Fibroblast of pulmonary artery (primary cell): ENCODE measurements around the gene NHERF2.

Source experiments
- DNase-seq: peaks from one replicate; pipeline ENCODE4 v3.0.0-alpha.2; 2010; ENCODE audit warnings: low read depth
- H3K4me3 ChIP-seq: replicated peaks from 2 replicates; pipeline ENCODE4 v1.5.1; 2011; ENCODE audit warnings: low read depth, mild to moderate bottlenecking, control low read depth, low read length, moderate library complexity
- TF ChIP-seq, protein P1 (sequence below): IDR thresholded peaks from 2 replicates; pipeline ENCODE4 v1.5.1; 2011; ENCODE audit warnings: mild to moderate bottlenecking, control low read depth, low read length, inconsistent platforms; ENCODE audit errors: missing control alignments

NHERF2 gene

DNA sequence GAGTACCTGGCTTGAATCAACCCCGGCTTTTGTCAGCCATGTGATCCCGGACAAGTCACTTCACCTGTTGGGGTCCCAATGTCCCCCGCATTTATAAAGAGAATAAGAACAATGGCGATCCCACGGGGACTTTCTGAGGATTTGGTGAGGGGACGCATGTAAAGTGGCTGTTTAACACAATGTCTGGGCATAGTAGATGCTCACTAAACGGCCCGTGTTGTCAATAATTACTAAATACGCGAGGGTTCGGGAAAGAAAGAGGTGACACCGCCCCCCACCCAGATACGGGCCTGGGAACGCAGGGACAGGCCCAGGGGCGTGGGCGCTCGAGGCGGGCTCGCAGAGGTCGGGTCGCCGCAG is 35.1 kb upstream of the NHERF2 start:
- no peak for DNase-seq
- TF ChIP-seq, protein P1, sequence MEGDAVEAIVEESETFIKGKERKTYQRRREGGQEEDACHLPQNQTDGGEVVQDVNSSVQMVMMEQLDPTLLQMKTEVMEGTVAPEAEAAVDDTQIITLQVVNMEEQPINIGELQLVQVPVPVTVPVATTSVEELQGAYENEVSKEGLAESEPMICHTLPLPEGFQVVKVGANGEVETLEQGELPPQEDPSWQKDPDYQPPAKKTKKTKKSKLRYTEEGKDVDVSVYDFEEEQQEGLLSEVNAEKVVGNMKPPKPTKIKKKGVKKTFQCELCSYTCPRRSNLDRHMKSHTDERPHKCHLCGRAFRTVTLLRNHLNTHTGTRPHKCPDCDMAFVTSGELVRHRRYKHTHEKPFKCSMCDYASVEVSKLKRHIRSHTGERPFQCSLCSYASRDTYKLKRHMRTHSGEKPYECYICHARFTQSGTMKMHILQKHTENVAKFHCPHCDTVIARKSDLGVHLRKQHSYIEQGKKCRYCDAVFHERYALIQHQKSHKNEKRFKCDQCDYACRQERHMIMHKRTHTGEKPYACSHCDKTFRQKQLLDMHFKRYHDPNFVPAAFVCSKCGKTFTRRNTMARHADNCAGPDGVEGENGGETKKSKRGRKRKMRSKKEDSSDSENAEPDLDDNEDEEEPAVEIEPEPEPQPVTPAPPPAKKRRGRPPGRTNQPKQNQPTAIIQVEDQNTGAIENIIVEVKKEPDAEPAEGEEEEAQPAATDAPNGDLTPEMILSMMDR, result no peak

DNA sequence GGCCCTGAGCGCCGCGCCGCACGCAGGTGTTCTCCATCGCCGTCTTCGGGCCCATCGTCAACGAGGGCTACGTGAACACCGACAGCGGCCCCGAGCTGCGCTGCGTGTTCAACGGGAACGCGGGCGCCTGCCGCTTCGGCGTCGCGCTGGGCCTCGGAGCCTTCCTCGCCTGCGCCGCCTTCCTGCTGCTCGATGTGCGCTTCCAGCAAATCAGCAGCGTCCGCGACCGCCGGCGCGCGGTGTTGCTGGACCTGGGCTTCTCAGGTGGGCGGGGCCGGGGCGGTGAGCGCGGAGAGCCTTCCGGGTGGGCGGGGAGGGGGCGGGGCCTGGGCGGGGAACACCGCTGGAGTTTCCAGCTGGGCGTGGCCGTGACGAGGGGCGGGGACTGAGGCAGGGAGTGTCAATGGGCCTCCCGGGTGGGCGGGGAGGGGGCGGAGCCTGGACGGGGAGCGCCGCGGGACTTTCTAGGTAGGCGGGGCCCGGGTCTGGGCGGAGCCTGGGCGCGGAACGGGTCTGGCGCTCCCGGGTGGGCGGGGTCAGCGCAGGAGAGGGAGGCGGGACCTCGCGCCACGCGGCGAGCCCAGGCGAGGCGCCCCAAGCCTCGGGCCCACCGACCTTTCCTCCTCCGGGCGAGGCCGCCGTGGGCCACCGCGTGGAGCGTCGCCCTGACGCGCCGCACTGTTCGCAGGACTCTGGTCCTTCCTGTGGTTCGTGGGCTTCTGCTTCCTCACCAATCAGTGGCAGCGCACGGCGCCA is 34.6 kb upstream of the NHERF2 start:
- DNase-seq, result peak; percentile 94
- peak overlapping the region; percentile 22 for H3K4me3 ChIP-seq
- TF ChIP-seq, protein P1, result no peak

More for the DNA sequence above, 35.1 kb upstream of the NHERF2 start:
- peak overlapping the region; percentile 22 for H3K4me3 ChIP-seq

DNA sequence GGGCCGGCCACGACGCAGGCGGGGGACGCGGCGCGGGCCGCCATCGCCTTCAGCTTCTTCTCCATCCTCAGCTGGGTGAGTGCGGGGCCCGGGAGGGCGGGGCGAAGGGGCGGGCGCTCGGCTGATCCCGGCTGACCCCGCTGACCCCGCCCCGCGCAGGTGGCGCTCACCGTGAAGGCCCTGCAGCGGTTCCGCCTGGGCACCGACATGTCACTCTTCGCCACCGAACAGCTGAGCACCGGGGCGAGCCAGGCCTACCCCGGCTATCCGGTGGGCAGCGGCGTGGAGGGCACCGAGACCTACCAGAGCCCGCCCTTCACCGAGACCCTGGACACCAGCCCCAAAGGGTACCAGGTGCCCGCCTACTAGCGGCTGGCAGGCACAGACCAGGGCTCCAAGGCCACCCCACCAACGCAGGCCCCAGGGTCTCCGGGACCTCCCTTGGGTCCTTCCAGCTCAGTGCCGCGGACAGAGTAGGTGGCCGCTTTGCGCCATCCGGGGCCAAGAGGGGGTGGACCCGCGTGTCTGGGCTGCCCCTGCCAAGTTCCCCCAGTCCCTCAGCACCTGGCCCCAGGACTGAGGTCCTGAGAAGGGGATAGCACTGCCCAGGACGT is 33.9 kb upstream of the NHERF2 start:
- TF ChIP-seq, protein P1, result no peak
- no peak overlapping the region for H3K4me3 ChIP-seq
- no peak for DNase-seq

DNA sequence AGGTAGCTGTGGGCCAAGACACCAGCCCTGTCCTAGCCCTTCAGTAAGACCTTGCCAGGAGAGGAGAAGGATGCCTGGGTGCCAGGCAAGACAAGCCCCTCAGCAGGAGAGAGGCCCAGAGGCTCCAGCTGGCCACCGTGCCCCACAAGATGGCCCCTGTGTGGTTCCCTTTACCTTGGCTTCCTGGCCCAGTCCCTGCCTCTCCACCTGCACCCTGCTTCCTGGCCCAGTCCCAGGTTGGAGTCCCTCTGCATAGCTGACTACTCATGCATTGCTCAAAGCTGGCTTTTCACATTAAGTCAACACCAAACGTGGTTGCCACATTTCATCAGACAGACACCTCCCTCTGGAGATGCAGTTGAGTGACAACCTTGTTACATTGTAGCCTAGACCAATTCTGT is 33.0 kb upstream of the NHERF2 start:
- H3K4me3 ChIP-seq, result no peak overlapping the region
- no peak for DNase-seq
- TF ChIP-seq, protein P1, result no peak

DNA sequence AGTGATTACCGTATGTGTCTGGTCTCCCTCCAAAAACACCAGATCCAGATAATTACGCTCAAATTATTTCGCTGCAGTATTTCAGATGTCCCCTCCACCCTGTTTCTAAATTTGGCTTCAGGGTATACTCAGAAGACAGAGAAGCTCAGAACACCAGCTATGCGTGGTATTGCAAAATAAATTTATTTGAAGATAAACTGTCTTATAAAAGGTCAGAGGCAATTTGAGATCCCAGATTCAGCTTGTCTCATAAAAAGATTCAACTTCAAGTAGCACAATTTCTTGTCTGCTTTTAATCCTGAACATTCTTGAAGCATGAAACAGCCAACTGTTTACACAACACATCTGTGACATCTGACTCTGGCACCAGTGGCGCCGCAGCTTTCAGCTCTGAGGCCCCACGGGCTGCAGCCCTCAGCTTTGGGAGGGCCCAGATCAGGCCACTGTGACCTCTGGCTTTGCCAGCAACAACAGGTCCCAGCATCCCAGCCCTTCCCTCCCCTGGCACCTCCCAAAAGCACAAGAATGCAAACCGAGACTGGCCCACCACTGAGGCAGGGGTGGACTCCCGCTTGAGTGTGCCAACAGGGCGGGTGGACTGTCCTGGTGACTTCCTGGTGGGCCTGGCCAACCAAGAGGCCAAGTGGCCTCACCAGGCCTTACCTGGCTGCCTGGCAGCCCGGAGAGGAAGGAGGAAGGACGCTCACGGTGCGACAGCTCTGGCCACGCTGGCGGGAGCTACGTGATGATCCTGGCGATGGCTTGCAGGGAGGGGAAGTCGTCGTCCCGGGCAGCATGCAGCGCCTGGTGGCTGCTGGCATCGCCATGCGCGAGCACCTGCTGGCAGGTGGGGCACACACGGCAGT is 29.0 kb upstream of the NHERF2 start:
- no peak overlapping the region for H3K4me3 ChIP-seq
- DNase-seq, result no peak
- TF ChIP-seq, protein P1, result no peak

DNA sequence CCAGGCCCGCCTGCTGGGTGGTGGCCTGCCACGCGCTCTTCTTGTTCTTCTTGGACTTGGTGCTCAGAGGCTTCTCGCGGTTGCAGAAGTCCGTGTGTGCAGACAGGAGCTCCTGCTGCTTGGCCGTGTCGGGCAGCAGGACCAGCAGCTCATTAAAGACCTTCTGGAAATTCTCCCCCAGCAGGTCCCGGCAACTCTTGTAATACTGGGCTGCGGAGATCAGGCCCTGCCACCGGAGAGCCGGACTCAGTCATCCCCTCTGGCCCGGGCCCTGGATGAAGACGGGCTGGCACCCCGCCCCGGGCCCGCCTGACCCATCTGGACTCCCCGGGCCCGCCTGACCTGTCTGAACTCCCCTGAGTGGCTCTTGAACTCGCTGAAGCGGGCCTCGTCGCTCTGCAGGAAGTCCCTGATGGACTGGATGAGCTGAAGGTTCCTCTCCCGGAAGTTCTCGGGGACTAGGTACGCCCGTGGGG is 28.3 kb upstream of the NHERF2 start:
- no peak overlapping the region for H3K4me3 ChIP-seq

More for the DNA sequence above, 28.3 kb upstream of the NHERF2 start:
- TF ChIP-seq, protein P1, result no peak
- no peak for DNase-seq
